Stomach (tissue), 4 donors: ENCODE data around the gene SELENOM.

ENCODE experiments used
- POLR2A ChIP-seq, 4 donors: fragments of 450-650 bp; IDR thresholded peaks; one replicate each; pipeline ENCODE4 v1.6.1; 2016; ENCODE audit warnings: antibody characterized with exemption in 4 of 4, control low read depth in 2 of 4, mild to moderate bottlenecking in 1 of 4, moderate library complexity in 1 of 4
- POLR2AphosphoS5 ChIP-seq, 3 donors: sonication (generic); formaldehyde crosslinking; IDR thresholded peaks; one replicate each; pipeline ENCODE4 v1.6.1; 2016; ENCODE audit warnings: antibody characterized with exemption in 3 of 3
- TF ChIP-seq, protein P1 (sequence below), 7 experiments: fragments of 450-650 bp in 4 of 7; fragments of 200-600 bp in 3 of 7; sonication (generic) in 3 of 7; IDR thresholded peaks; one replicate each; pipeline ENCODE4 v1.5.1; 2016 to 2019; ENCODE audit warnings: antibody characterized with exemption in 7 of 7, control low read depth in 2 of 7, mild to moderate bottlenecking in 1 of 7

DNA sequence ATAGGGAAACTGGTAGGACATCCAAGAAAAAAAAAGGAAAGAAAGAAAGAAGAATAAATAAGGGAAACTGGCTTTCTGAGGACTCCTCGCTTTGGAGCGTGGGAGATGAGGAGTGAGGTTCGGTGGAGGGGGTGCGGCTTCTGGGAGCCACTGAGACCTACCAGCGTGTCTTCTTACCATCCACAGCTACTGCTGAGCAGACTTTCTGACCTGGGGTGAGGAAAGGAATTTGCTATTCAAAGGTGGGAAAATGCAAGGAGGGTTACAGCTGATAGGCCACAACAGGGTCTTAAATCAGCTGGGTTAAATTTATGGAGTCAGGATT, 488 bp upstream of the SELENOM start:
- TF ChIP-seq POLR2AphosphoS5 (IDR thresholded peaks at IDR 0.05) (no peak), POLR2A (IDR thresholded peaks at IDR 0.05) (no peak)
- TF ChIP-seq, protein P1, sequence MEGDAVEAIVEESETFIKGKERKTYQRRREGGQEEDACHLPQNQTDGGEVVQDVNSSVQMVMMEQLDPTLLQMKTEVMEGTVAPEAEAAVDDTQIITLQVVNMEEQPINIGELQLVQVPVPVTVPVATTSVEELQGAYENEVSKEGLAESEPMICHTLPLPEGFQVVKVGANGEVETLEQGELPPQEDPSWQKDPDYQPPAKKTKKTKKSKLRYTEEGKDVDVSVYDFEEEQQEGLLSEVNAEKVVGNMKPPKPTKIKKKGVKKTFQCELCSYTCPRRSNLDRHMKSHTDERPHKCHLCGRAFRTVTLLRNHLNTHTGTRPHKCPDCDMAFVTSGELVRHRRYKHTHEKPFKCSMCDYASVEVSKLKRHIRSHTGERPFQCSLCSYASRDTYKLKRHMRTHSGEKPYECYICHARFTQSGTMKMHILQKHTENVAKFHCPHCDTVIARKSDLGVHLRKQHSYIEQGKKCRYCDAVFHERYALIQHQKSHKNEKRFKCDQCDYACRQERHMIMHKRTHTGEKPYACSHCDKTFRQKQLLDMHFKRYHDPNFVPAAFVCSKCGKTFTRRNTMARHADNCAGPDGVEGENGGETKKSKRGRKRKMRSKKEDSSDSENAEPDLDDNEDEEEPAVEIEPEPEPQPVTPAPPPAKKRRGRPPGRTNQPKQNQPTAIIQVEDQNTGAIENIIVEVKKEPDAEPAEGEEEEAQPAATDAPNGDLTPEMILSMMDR (IDR thresholded peaks at IDR 0.05): no peak
